GM21737 (cell line): Measurements from ENCODE around the gene ADAM22.

ENCODE experiments used
- ATAC-seq: cut with Tn5 transposase; IDR thresholded peaks from one replicate; pipeline ENCODE4 v1.9.1; 2021; ENCODE audit warnings: mild to moderate bottlenecking, moderate library complexity; ENCODE audit not compliant: unreplicated experiment

The ADAM22 gene

GRCh38 chr7:87948371-87948770 is 14.3 kb downstream of the ADAM22 start:
- no peak for ATAC-seq

- no peak for ATAC-seq
Observed at GRCh38 chr7:87959336-87959735, 25.3 kb downstream of the ADAM22 start.

DNA sequence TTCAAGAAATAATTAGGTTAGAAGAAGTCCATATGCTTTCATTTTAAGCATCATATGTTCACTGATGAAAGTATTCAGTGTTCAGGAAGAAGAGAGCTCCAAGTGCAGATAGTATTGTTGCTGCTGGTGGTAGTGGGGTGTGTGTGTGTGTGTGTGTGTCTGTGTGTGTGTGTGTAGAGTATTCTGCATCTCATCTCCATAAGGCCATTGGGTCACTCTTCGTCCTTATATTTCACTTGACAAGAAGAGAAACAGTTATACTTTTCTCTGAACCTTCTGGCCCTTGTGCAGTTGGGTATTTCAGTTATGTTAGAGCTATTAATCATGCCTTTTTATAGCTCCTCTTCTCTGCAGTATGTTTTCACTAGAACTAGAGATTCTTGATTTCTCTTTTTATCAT is 26.2 kb downstream of the ADAM22 start:
- no peak for ATAC-seq

DNA sequence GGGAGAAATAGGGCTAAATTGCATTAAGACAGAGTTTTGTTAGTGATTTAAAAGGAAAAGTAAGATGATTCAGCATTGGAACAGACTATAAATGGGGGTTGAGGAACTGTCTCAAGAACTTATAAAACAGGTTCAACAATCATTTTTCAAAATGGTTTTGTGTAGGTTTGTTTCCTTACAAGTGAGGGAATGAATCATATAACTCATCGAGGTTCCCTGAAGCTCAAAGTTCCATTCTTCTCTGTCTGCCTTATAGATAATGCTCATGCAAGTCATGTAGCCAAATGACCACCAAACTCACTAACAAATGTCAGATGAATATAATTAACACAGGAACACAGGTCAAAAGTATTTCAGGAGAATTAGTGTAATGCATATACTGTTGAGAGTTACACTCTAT is 27.7 kb downstream of the ADAM22 start:
- no peak for ATAC-seq

- no peak for ATAC-seq
Observed at GRCh38 chr7:87966271-87966670, 32.2 kb downstream of the ADAM22 start.

GRCh38 chr7:87968021-87968420 is 34.0 kb downstream of the ADAM22 start:
- no peak for ATAC-seq

GRCh38 chr7:87982116-87982515 is 48.1 kb downstream of the ADAM22 start:
- ATAC-seq = no peak

DNA sequence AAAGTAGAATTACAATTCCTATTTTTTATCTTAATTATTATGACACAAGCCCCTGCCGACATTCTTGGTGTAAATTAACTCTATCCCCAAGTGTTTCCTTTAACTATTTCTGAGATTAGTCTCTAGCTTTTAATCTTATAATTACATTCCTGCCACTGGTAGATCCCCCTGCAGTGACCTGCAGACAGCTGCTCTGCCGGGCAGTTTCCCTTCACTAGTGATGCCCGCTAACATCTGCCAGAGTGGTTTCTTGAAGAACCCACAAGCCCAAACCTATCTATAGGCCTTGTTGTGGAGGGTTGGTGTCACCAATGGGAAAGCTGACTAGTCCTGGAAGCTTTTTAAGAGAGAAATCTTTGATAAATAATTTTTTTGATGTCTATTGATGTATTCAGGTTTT is 50.0 kb downstream of the ADAM22 start:
- ATAC-seq = no peak

GRCh38 chr7:87993269-87993668 is 59.2 kb downstream of the ADAM22 start:
- no peak for ATAC-seq

- ATAC-seq = no peak
Observed at GRCh38 chr7:87999261-87999660, 65.2 kb downstream of the ADAM22 start.

DNA sequence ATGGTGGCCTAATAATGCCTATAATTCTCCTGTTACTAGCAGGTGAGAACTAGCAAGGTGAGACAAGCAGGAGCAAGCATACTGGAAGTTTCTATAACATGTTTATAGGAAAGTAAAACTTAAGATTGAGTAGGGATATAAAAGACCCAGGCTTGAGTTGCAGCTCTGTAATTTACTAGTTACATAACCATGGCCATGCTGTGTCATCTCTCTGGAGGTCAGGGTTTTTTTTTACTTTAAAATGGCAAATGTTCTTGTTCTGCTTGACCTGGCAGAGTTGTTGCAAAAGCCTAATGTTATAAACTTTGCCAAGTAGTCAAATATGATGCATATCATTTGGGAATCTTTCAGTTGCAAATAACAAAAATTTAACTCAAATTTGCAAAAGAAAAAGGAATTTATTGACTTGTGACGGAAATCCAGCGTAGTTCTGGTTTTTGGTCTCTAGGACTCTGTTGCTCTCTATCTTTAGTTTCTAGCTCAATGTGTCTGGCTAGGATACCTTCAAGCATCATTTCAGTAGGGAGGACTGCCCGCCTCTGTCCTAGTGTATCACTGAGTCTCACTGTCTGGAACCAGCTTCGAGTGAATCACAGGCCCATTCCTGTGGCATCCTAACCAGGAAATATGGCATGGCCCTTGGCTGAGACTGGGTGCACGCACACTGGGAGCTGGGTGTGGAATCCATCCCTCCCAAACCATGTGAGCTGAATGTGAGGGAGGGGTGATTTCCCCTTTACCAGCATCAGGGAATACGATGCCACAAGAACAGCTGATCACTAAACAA is 67.9 kb downstream of the ADAM22 start:
- no peak for ATAC-seq

DNA sequence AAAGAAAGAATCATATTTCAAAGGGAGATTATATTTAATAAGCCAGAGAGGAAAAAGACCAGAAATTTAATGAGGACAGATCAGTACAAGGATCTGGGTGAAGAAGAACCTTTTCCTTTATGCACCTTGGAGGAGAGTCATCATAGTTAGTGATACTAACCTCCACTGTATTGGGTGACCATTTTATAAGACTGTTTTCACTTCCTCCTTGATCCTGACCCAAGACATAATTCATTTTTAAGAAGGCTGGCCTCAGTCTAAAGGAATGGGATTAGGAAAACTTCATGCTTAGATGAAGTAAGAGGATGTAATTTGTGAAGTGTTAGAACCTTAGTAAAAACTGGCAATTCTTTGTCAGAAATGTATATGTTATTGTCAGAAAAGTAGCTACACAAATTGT is 68.6 kb downstream of the ADAM22 start:
- no peak for ATAC-seq

GRCh38 chr7:88003581-88003980 is 69.5 kb downstream of the ADAM22 start:
- ATAC-seq = no peak

DNA sequence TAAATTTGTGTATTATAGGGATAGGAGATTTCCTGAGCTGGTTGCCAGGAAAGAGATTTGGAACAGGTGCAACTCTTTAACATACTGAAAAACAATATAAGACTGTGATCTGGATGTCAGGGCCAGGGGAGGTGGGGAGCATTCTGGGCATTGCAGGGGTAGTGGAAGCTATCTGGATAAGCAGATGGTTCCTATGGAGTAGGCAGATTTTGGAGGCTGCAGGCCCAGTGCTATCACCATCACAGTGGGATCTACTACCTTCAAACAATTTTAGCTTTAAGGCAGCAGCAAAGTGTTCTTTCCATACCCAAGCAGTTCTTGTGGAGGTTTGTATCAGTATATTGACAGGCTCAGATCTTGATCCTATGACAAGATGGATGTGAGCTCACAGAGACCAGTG is 71.1 kb downstream of the ADAM22 start:
- ATAC-seq = no peak

DNA sequence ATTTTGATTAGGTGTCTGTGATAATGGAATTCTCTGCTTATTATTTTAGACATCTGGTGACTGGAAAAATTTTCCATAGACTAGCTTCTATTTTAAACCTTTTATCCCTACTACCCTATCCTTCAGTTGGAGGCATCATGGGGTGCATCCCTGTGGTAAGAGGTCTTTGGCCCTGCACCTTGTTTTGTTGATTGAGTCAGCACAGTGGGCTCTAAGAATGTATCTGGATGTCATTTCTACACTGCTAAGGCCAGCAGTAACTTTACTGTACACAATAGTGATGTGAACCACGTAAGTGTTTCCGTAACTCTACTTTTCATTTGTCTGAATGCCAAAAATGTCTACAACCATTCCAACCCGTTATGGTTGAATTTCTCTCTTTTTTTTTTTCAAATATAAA is 75.6 kb downstream of the ADAM22 start:
- ATAC-seq = no peak

- no peak for ATAC-seq
Observed at GRCh38 chr7:88012086-88012485, 78.0 kb downstream of the ADAM22 start.

DNA sequence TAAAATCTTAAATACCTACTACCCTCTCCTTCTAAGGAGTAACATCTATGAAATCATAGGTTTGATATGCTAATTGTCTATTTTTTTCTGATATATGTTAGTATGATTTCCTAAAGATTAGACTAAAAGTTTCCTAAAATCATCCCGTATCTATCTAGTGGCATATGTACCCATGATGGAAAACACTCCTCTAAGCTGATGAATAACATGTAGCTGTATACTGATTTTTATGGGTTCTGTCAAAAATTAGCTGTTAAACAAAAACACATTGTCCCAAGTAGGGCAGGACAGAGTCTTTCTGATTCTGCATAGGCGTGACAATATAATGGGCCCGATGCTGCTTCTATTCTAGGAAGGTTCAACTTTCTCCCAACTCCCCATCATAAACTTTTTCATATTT is 79.9 kb downstream of the ADAM22 start:
- no peak for ATAC-seq

DNA sequence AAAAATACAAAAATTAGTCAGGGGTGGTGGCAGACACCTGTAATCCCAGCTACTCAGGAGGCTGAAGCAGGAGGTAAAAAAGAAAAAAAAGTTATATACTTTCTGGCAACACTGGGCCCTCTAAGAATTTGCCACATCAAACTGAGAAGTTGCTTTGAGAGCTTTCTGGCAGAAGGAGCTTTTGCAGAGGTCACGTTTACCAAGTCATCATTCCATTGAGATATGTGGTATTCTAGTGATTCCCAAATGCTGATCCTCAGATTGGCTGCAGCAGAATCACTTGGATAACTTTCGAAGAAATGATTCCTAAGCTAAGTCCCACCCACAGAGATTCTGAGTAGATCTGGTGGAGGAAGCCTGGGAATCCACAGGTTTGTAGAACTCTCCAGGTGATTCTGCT is 80.5 kb downstream of the ADAM22 start:
- no peak for ATAC-seq

DNA sequence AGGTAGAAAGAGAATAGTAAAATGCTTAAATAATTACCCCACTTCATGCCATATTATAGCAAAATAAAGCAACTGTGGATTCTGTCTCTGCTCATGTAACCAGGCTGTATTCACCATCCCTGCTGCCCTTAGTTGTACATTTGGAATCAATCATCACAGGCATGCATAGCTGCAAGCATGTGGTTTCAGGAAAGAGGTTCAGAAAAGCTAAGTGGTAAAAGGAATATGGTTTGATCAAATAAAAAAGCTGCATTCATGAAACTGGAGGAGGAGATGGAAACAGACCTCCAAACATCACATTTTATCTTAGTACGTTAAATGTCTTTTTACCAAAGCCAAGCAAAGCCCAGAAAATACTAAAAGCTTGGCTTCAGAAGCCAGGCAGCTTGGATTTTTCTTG is 81.3 kb downstream of the ADAM22 start:
- ATAC-seq = no peak

DNA sequence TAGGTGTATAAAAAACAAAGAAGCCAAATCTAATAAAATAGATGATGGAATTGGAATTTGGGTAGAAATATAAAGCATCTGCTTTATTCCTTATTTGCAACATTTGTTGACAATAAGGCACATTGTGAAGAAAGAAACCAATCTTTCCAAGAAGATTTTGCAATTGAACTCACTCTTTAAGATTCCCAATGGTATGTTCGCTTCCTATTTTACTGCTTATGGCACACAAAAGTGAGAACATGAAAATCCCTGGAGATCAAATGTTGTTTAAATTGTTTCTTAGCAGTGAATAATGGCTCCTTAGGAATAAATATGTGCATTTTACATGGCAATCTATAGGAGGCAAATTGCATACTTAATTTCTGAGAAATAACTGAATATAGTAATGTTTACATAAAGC is 84.5 kb downstream of the ADAM22 start:
- ATAC-seq = no peak

DNA sequence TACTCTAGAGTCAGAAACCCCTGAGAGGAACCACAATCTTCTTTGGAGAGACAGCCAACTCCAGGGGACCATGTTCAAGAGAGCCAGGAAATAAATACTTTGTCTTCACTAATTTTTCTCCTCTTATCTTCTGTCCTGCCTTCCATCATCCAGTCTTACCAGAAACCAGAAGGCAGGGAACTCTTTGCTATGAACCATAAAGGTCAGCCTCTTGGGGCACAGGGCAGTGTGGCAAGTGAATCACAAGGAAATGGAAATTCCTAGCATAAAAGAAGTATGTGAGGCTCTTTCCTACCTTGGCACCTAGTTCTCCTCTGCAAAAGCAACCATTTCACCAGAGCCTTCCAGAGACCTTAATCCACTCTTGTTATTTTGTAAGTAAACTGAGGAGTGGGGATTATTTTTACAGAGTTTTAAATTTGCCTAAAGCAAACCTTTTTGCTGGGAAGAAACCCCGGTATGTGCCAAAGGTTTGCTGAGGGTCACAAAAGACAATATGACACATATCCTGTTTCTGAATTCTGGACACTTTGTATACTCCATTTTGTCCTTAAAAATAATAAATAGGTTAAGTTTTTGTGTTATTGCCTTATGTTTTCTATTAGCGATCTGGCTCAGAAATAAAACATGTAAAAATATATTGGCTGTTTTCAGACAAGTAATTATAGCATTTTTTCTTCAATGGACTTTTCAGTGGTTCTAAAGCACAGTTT is 87.1 kb downstream of the ADAM22 start:
- no peak for ATAC-seq

DNA sequence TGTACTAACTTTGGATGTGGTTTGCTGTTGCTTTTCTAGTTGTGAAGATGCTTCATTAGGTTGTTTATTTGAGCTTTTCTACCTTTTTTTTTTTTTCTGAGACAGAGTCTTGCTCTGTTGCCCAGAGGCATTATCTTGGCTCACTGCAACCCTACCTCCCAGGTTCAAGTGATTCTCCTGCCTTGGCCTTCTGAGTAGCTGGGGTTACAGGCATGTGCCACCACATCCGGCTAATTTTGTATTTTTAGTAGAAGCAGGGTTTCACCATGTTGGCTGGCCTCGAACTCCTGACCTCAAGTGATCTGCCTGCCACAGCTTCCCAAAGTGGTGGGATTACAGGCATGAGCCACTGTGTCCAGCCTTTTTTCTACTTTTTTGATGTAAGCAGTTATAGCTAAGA is 93.7 kb downstream of the ADAM22 start:
- no peak for ATAC-seq
